Smooth muscle cell of the brain vasculature (primary cell): ENCODE data around the gene TMEM59.

Source experiments
- DNase-seq: peaks from one replicate; pipeline ENCODE4 v3.0.0-alpha.2; 2012; ENCODE audit warnings: low read depth, low spot score

The TMEM59 gene

GRCh38 chr1:53984726-53985125 lies 68.3 kb downstream of the TMEM59 start:
- no peak for DNase-seq

DNA sequence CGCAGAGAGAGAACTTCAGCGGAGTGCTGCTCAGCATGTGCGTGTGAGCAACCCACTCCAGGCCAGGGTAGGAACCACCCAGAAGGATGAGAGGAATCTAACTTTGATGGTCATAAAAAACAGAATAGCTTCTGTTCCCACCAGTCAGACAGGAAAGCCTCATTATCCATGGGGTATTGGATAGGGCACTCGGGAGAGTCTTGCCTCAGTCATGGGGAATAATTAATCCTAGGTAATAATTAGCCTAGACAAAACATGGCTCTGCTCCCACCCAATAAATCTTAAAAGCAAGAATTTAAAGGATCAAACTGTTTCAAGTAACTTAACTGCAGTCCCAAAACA lies 70.3 kb downstream of the TMEM59 start:
- DNase-seq = no peak

GRCh38 chr1:53982034-53982762 lies 70.8 kb downstream of the TMEM59 start:
- DNase-seq = no peak

GRCh38 chr1:53981220-53981619 lies 71.8 kb downstream of the TMEM59 start:
- DNase-seq = no peak

DNA sequence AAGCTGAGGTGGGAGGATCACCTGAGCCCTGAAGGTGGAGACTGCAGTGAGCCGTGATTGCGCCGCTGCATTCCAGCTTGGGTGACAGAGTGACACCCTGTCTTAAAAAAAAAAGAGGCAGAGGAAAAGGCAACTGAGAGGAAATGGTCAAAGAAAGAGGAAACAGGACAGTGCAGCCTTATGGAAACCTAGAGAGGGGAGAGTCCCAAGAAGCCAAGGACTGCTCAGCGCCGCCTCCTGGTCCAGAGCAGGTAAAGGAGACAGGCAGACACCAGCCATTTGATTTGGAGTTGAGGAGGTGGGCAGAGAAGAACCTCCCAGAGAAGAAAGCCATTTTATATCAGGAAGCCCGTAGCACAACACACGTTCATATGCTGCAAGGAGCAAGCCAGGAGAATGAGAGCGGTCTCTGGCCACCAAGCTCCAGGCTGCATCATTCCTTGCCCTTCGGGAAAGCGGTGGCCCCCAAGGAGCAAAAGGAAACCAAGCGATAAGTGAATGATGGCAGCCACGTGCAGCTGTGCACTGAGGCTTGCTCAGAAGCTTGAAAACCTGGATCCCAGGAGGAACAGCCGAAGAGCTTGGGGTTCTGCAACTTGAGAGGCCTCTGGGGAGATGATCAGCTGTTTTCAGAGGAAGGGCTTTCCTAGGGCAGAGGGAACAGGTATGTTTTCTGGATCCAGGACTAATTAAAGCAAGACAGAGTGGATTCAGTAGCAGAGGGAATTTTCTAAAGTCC lies 73.1 kb downstream of the TMEM59 start:
- DNase-seq = no peak
